ENCODE data around the gene RAP1B. TPM values are rescaled to one million over a fixed set of nuclear protein-coding genes. Genes with fewer than 3 reads are reported as not detected.

The RAP1B gene
- total RNA-seq, 1 donor, result 155 TPM

DNA sequence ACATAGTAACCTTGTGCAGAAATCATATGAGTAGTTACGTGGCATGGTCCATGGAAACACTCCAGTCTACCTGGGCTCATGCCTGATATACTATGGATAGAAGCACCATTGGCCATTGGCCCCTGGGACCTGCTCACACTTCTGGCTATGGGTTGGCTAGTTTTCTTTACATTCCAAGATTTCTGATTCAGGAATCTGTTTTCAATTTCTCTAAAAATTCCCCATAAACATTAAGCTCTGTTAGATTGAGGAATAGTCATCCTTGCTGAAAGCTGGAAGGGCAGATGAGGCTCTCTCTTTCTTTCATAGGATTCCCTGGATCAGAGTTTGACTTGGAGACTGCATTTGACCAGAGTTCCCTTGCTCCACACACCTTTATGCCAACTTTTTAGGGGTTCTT, 37.3 kb upstream of the RAP1B start:
- TF ChIP-seq, protein P1, sequence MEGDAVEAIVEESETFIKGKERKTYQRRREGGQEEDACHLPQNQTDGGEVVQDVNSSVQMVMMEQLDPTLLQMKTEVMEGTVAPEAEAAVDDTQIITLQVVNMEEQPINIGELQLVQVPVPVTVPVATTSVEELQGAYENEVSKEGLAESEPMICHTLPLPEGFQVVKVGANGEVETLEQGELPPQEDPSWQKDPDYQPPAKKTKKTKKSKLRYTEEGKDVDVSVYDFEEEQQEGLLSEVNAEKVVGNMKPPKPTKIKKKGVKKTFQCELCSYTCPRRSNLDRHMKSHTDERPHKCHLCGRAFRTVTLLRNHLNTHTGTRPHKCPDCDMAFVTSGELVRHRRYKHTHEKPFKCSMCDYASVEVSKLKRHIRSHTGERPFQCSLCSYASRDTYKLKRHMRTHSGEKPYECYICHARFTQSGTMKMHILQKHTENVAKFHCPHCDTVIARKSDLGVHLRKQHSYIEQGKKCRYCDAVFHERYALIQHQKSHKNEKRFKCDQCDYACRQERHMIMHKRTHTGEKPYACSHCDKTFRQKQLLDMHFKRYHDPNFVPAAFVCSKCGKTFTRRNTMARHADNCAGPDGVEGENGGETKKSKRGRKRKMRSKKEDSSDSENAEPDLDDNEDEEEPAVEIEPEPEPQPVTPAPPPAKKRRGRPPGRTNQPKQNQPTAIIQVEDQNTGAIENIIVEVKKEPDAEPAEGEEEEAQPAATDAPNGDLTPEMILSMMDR (IDR thresholded peaks at IDR 0.05; ENCODE audit: insufficient read depth, low read depth, low read length), result no peak
- no peak overlapping the region for H3K4me3 ChIP-seq (ENCODE audit: low read depth, low read length)
- no peak for DNase-seq (ENCODE audit: low read depth)

DNA sequence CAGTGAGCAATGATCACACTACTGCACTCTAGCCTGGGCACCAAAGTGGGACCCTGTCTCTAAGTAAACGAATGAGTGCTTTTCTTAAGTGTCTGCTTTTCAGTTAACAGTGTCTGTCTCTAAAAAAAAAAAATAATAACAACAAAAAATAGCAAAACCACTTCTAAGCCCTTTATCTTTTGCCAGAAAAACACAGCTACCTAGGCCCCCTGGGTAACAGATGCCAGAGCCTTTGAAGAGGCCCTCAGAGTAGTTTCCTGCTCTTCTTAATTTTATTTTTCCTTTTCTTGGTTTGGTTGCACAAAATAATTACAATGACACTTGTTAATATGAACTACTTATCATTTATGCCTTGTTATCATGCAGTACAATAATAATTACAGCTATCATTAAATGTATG, 32.8 kb upstream of the RAP1B start:
- TF ChIP-seq, protein P1 (IDR thresholded peaks at IDR 0.05; ENCODE audit: insufficient read depth, low read depth, low read length), result no peak
- no peak overlapping the region for H3K4me3 ChIP-seq (ENCODE audit: low read depth, low read length)
- no peak for DNase-seq (ENCODE audit: low read depth)

DNA sequence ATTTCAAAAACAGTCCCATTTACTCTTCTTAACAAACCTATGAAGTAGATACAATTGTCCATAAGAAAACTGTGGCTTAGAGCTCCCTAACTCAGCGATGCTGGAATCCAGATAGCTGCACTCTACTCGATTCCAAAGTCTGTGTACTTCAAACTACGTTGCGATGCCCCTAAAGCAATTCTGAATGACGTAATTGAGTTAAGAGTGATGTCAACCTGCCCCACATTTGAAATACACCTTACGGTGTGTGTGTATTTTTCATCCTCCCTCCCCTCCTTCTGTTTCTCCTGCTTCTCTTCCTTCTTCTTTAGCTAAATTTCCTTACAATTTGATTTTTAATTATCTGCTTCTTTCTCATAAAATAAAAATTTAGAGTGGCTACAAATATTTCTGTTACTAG, 31.9 kb upstream of the RAP1B start:
- no peak overlapping the region for H3K4me3 ChIP-seq (ENCODE audit: low read depth, low read length)
- no peak for DNase-seq (ENCODE audit: low read depth)
- TF ChIP-seq, protein P1 (IDR thresholded peaks at IDR 0.05; ENCODE audit: insufficient read depth, low read depth, low read length), result no peak

DNA sequence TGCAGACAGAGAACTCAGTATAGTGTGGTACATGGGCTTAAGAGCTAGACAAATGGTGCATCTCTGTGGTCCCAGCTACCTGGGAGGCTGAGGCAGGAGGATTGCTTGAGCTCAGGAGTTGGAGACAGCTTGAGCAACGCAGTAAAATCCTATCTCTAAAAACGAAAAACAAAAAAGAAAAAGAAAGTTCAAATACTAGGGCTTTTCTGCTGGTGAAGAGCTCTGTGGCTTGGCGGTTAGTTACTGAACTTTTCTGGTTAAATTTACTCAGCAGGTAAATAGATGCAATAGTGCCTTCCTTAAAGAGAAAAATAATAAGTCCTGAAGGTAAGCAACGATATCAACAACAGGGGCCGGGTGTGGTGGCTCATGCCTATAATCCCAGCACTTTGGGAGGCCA, 31.4 kb upstream of the RAP1B start:
- DNase-seq (ENCODE audit: low read depth), result no peak
- H3K4me3 ChIP-seq (ENCODE audit: low read depth, low read length), result no peak overlapping the region
- TF ChIP-seq, protein P1 (IDR thresholded peaks at IDR 0.05; ENCODE audit: insufficient read depth, low read depth, low read length), result no peak

DNA sequence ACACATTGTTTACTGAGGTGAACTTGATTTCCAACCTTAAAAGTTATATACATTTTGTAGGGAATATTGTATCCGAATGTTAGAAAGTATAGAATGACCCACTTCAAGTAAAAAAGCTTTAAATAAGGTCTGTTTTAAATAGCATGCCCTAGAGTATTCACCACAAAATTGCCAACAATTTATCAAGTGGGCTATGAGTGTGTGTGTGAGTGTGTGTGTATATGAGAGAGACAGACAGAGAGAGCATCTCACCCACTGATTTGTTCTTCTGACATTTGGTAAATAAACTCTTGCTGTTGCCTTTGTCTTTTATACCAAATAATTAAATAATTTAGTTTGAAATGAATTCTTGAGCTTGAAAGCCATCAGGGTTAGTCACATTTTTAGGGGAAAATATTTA, 29.8 kb upstream of the RAP1B start:
- no peak overlapping the region for H3K4me3 ChIP-seq (ENCODE audit: low read depth, low read length)
- DNase-seq (ENCODE audit: low read depth), result no peak
- TF ChIP-seq, protein P1 (IDR thresholded peaks at IDR 0.05; ENCODE audit: insufficient read depth, low read depth, low read length), result no peak

DNA sequence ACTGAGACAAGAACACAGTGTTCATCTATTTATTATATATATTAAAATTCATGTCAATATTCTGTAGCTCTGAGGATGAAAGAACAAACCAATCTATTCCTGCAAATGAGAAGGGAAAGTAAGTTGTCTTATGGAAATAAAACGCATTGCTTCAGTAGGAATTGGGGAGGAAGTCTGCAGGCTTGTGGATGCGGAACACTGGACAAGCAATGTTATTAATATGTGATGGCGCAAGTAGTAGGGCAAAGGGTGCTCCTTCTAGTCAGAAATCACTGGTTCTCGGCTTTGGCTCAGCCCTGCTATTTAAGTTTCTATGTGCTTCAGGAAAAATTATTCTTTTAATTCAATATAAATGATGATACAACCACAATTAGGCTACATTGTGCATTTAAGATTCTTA, 28.8 kb upstream of the RAP1B start:
- DNase-seq (ENCODE audit: low read depth), result no peak
- no peak overlapping the region for H3K4me3 ChIP-seq (ENCODE audit: low read depth, low read length)
- TF ChIP-seq, protein P1 (IDR thresholded peaks at IDR 0.05; ENCODE audit: insufficient read depth, low read depth, low read length), result no peak

DNA sequence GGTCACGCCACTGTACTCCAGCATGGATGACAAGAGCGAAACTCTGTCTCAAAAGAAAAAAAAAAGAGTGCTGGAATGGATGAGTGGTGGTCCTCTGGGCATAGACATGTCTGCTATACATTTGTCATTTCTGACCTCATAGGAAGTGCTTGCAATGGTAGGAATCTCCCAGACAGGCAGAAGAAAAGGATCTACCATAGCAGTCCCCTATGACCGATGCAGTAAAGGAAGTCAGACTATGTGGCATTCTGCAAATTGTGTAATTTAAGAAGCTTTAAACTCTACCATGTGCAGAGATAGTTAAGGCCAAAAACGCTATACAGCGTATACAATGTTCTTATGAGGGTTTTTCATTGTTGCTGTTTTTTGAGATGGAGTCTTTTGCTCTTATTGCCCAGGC, 24.7 kb upstream of the RAP1B start:
- TF ChIP-seq, protein P1 (IDR thresholded peaks at IDR 0.05; ENCODE audit: insufficient read depth, low read depth, low read length), result no peak
- H3K4me3 ChIP-seq (ENCODE audit: low read depth, low read length), result no peak overlapping the region

More for the DNA sequence above, 24.7 kb upstream of the RAP1B start:
- DNase-seq (ENCODE audit: low read depth), result no peak
